Heart right ventricle (tissue), 16 donors: ENCODE data around the gene ATG9B. TPM values are rescaled to one million over a fixed set of nuclear protein-coding genes. Genes with fewer than 3 reads are reported as not detected.

Experiments used
- ATAC-seq, 8 donors: fragments of 200-7000 bp; cut with Tn5 transposase; one replicate each; pipeline ENCODE4 v1.9.1; 2020; ENCODE audit warnings: mild to moderate bottlenecking in 8 of 8, moderate library complexity in 8 of 8, moderate number of reproducible peaks in 1 of 8
- DNase-seq, 2 donors: peaks; one replicate each; pipeline ENCODE4 v3.0.0-alpha.2; 2020
- H3K27ac ChIP-seq, 10 donors: fragments of 200-600 bp; sonication (generic) in 2 of 10; one replicate each; pipeline versions ENCODE4 v1.5.0 to v1.8.0; 2020 to 2022; ENCODE audit warnings: mild to moderate bottlenecking in 3 of 10
- H3K27me3 ChIP-seq, 7 donors: fragments of 200-600 bp; one replicate each; pipeline ENCODE4 v1.8.0; 2021 to 2022; ENCODE audit warnings: mild to moderate bottlenecking in 2 of 7
- H3K36me3 ChIP-seq, 9 donors: fragments of 200-600 bp; sonication (generic) in 1 of 9; one replicate each; pipeline versions ENCODE4 v1.5.0 to v1.8.0; 2020 to 2022; ENCODE audit warnings: mild to moderate bottlenecking in 2 of 9
- H3K4me1 ChIP-seq, 9 donors: fragments of 200-600 bp; sonication (generic) in 1 of 9; one replicate each; pipeline versions ENCODE4 v1.5.0 to v1.8.0; 2020 to 2022; ENCODE audit warnings: mild to moderate bottlenecking in 4 of 9
- H3K4me3 ChIP-seq, 10 donors: fragments of 200-600 bp; sonication (generic) in 2 of 10; one replicate each; pipeline versions ENCODE4 v1.5.0 to v1.8.0; 2020 to 2022; ENCODE audit warnings: mild to moderate bottlenecking in 7 of 10, moderate library complexity in 2 of 10
- H3K9me3 ChIP-seq, 11 donors: fragments of 200-600 bp in 10 of 11; sonication (generic) in 2 of 11; one replicate each; pipeline versions ENCODE4 v1.5.0 to v1.8.0; 2013 to 2022; ENCODE audit warnings: mild to moderate bottlenecking in 2 of 11, control low read depth in 1 of 11, moderate library complexity in 1 of 11
- CTCF ChIP-seq, 9 donors: fragments of 200-600 bp; sonication (generic) in 2 of 9; IDR thresholded peaks; one replicate each; pipeline versions ENCODE4 v1.5.0 to v1.8.0; 2021 to 2022; ENCODE audit warnings: antibody characterized with exemption in 9 of 9, mild to moderate bottlenecking in 5 of 9, moderate library complexity in 1 of 9
- WGBS, 2 donors: extraction: QIAGEN DNeasy Blood & Tissue Kit; methylation state at CpG; one replicate each; pipeline ENCODE4 v1.1.7; 2013; ENCODE audit warnings: inconsistent platforms in 1 of 2; 5-methylcytosine and 5-hydroxymethylcytosine counted together
- intact Hi-C, 10 donors: fragments of 100-400 bp; cut with DNase I; formaldehyde crosslinking; loops; one replicate each; pipeline versions ENCODE4 v1.11.1 to v1.14.2; 2022
- polyA plus RNA-seq, 2 donors: library from polyadenylated mRNA; stranded (reverse); fragments of 200-250 nt; gene quantifications; one replicate each; pipeline ENCODE4 v1.2.3, GENCODE V29; 2013
- total RNA-seq, 10 donors: library from RNA; stranded (reverse); fragmentation: NEBNext Ultra II Directional in 3 of 10; extraction: Animal tissue kit (Norgen Biotek cat#: 25700) in 3 of 10; gene quantifications; one replicate each; pipeline versions ENCODE4 v1.2.1 to v1.2.4, GENCODE V29; 2021 to 2023
- donor health status: Arrhythmogenic right ventricular cardiomyopathy.
- donor health status: ischemic (EF 13 %, LVEDD 7.1; RV severe dilation, severe dysfunction).
- donor health status: healthy with polysubstance abuse.
- donor health status: DM: no; HTN: yes; CAD: no.
- donor health status: DM: no; HTN: no; CAD: no.
- donor health status: ischemic (EF 25% LVEDD 6.9; RV normal size, moderate dysfunction).
- donor health status: ischemic (EF 25% LVEDD 5.7; RV mildly dilated, moderate dysfunction).
- donor health status: healthy.
- donor health status: DM: yes; HTN: yes; CAD: no.
- donor health status: Ischemic cardiomyopathy.
- donor health status: ischemic (EF 35%, LVEDD 5.7; RV mildly dilated, moderate dysfunction).
- donor health status: nonischemic (EF 11% LVEDD 7.7; RV severe dilation, severe dysfunction).
- donor health status: DM: yes; HTN: yes; CAD: no.
- donor health status: PGD.
- donor health status: ischemic (EF 29% LVEDD 5.4; RV normal size, mild dysfunction).
- donor health status: nonischemic (EF 23%, LVEDD 6.1; RV moderate dilation, normal function).

ATG9B gene
- total and polyA plus RNA-seq, 12 donors: 0.09 to 0.59 (median 0.39) TPM; not detected in 7

GRCh38 chr7:150999497-151000230 is 24.6 kb downstream of the ATG9B start:
- TF ChIP-seq CTCF (IDR thresholded peaks at IDR 0.05): no peak
- DNase-seq: no peak
- Histone ChIP-seq H3K27me3 (no peaks in the 10 kb centered on the region), H3K4me3 (no peak overlapping the region), H3K36me3 (peaks cover 0 to 67% (median 0%) of the 10 kb centered on the region in 9 donors), H3K4me1 (peaks cover 0 to 22% (median 14%) of the 10 kb centered on the region in 9 donors), H3K9me3 (no peaks in the 10 kb centered on the region), H3K27ac (no peak overlapping the region)
- ATAC-seq: no peak
- intact Hi-C loops: loop anchor here in 1 of 10 donors (10.0 kb wide), 1 partner anchor 565 kb away; no protein-coding TSS in a partner anchor
- WGBS, 2 donors: 97 to 98% methylated on average over 5 of the region's 5 CpGs

GRCh38 chr7:150999001-150999400 is 25.3 kb downstream of the ATG9B start:
- no peak for DNase-seq
- Histone ChIP-seq H3K36me3 (peaks cover 0 to 61% (median 0%) of the 10 kb centered on the region in 9 donors), H3K4me3 (no peak overlapping the region), H3K27me3 (no peaks in the 10 kb centered on the region), H3K9me3 (no peaks in the 10 kb centered on the region), H3K27ac (no peak overlapping the region), H3K4me1 (peaks cover 0 to 28% (median 20%) of the 10 kb centered on the region in 9 donors)
- 95 to 96% methylated on average over 12 of the region's 12 CpGs for WGBS, 2 donors
- ATAC-seq: no peak
- intact Hi-C loops: no loop called here
- TF ChIP-seq CTCF (IDR thresholded peaks at IDR 0.05): no peak

- no peak for TF ChIP-seq CTCF (IDR thresholded peaks at IDR 0.05)
- WGBS, 2 donors: 91 to 92% methylated on average over 20 of the region's 20 CpGs
- H3K27me3 ChIP-seq: no peaks in the 10 kb centered on the region
- H3K4me3 ChIP-seq: no peak overlapping the region
- no peaks in the 10 kb centered on the region for H3K9me3 ChIP-seq
- peaks cover 0 to 32% (median 25%) of the 10 kb centered on the region in 9 donors for H3K4me1 ChIP-seq
- no peak for ATAC-seq
- peaks cover 0 to 54% (median 0%) of the 10 kb centered on the region in 9 donors for H3K36me3 ChIP-seq
- intact Hi-C loops: no loop called here
- no peak for DNase-seq
- H3K27ac ChIP-seq: no peak overlapping the region
Observed at GRCh38 chr7:150998341-150998740, 26.0 kb downstream of the ATG9B start.

- Histone ChIP-seq H3K27ac (no peak overlapping the region), H3K27me3 (no peaks in the 10 kb centered on the region), H3K4me3 (no peak overlapping the region), H3K9me3 (no peaks in the 10 kb centered on the region), H3K4me1 (peaks cover 0 to 37% (median 25%) of the 10 kb centered on the region in 9 donors), H3K36me3 (peaks cover 0 to 49% (median 0%) of the 10 kb centered on the region in 9 donors)
- no peak for TF ChIP-seq CTCF (IDR thresholded peaks at IDR 0.05)
- WGBS, 2 donors: 93 to 94% methylated on average over 5 of the region's 5 CpGs
- no peak for DNase-seq
- no peak for ATAC-seq
- intact Hi-C loops: no loop called here
Observed at GRCh38 chr7:150997817-150998216, 26.5 kb downstream of the ATG9B start.
